PFSK-1 (cell line): ENCODE measurements around the gene CATSPER3.

Experiments
- POLR2AphosphoS5 ChIP-seq: IDR thresholded peaks from 2 replicates; pipeline ENCODE4 v1.6.1; 2012; ENCODE audit warnings: low read depth, mild to moderate bottlenecking, control low read depth, low read length, moderate library complexity
- TAF1 ChIP-seq: IDR thresholded peaks from 2 replicates; pipeline ENCODE4 v1.6.1; 2012; ENCODE audit warnings: low read length, control low read depth, borderline replicate concordance; ENCODE audit not compliant: insufficient read depth

GRCh38 chr5:135039271-135040033 is 71.7 kb downstream of the CATSPER3 start:
- TF ChIP-seq TAF1: no peak
- no peak for TF ChIP-seq POLR2AphosphoS5
